ENCODE measurements around the gene HAGH. TPM values are rescaled to one million over a fixed set of nuclear protein-coding genes. Genes with fewer than 3 reads are reported as not detected.

Gene HAGH
- total RNA-seq, 2 donors from 2014 or later = 45.7 to 46.5 TPM

DNA sequence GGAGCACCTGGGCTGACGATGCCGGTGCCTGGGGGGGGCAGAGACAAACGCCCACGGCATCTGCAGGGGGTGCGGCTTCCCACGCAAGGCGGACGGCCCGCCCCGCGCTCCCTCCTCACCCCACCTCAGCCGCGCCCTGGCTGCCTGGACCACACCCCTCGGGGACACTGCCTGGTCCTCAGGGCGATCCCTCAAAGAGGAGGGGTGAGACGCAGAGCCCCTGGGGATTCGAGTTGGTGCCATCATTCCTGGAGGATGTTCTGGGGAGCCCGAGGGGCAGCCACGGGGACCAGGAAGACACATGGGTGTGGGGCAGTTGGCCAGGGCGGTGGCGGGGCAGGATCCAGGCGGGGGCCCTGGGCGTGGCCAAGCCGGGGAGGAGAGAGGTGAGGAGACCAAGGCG is 37.0 kb downstream of the HAGH start:
- peaks cover 32% of the 10 kb centered on the region for H3K4me1 ChIP-seq
- ATAC-seq (no peak), DNase-seq (peak in 1 of 4 donors; percentile 13)
- H3K27me3 ChIP-seq = no peaks in the 10 kb centered on the region
- no peak overlapping the region for H3K4me3 ChIP-seq
- intact Hi-C loops (cut with DNase I) = no loop called here
- H3K36me3 ChIP-seq (replicated peaks in 1 of 2; ENCODE audit: insufficient read depth in 1 of 2, low read depth in 2 of 2) = peaks cover 0 to 6% of the 10 kb centered on the region in 2 donors
- 88 to 90% methylated on average over 8 to 25 of the region's 25 CpGs for WGBS, 2 donors
- H3K27ac ChIP-seq = no peak overlapping the region
- no peaks in the 10 kb centered on the region for H3K9me3 ChIP-seq
- TF ChIP-seq, protein P1, sequence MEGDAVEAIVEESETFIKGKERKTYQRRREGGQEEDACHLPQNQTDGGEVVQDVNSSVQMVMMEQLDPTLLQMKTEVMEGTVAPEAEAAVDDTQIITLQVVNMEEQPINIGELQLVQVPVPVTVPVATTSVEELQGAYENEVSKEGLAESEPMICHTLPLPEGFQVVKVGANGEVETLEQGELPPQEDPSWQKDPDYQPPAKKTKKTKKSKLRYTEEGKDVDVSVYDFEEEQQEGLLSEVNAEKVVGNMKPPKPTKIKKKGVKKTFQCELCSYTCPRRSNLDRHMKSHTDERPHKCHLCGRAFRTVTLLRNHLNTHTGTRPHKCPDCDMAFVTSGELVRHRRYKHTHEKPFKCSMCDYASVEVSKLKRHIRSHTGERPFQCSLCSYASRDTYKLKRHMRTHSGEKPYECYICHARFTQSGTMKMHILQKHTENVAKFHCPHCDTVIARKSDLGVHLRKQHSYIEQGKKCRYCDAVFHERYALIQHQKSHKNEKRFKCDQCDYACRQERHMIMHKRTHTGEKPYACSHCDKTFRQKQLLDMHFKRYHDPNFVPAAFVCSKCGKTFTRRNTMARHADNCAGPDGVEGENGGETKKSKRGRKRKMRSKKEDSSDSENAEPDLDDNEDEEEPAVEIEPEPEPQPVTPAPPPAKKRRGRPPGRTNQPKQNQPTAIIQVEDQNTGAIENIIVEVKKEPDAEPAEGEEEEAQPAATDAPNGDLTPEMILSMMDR (IDR thresholded peaks at IDR 0.05) = no peak
- no peak for TF ChIP-seq POLR2A (IDR thresholded peaks at IDR 0.05)

DNA sequence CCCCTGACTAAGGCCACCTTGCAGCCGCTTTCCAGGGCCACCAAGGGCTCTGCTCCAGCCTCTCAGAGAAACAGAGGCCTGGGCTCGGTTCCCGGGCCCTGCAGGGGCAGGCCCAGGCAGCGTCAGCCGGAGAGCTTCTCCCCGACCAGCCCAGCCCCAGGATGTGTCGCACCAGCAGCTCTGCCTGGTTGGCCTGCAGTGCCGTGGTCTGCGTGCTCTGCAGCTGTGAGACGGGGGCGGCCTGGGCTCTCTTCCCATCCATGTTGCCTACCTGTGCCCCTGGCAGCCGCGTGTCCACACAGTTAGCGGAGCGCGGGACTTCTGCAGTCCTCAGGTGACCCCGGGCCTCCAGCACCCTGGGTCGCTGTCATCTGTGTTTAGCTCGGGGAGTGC is 37.9 kb downstream of the HAGH start:
- ATAC-seq (no peak), DNase-seq (peak in 1 of 4 donors; percentile 14)
- no peak overlapping the region for H3K4me3 ChIP-seq
- H3K4me1 ChIP-seq = peaks cover 32% of the 10 kb centered on the region
- no peak overlapping the region for H3K27ac ChIP-seq
- 63% methylated on average over 17 of the region's 19 CpGs; no CpG with 5 or more reads in 1 of the 2 donors for WGBS, 2 donors
- intact Hi-C loops (cut with DNase I) = no loop called here
- no peaks in the 10 kb centered on the region for H3K27me3 ChIP-seq
- H3K9me3 ChIP-seq = no peaks in the 10 kb centered on the region
- peaks cover 0 to 6% of the 10 kb centered on the region in 2 donors for H3K36me3 ChIP-seq (replicated peaks in 1 of 2; ENCODE audit: insufficient read depth in 1 of 2, low read depth in 2 of 2)
- TF ChIP-seq, protein P1 (IDR thresholded peaks at IDR 0.05) = no peak
- TF ChIP-seq POLR2A (IDR thresholded peaks at IDR 0.05) = no peak

DNA sequence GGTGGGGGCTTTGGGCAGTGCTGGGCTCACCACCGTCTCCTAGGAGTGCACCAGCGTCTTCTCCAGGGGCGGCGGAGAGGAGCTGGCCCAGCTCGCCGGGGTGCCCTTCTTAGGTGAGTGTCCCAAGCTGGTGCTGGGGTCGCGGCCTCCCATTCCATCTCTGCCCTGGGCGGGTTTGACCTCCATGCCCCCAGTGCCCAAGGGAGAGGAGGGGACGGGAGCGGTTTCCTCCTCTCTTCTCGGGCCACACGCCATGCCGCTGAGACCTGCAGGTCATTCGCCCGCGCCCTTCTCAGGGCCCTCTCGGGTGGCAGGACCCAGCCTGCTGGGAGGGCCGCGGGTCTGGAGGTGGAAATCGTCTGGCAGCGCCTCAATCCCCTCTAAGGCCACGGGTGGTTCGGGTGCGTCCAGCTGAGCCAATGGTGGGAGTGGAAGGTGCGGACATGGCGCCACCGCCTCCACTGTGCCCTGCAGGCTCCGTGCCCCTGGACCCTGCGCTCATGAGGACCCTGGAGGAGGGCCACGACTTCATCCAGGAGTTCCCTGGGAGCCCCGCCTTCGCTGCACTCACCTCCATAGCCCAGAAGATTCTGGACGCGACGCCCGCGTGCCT is 38.4 kb downstream of the HAGH start:
- Histone ChIP-seq H3K36me3 (replicated peaks in 1 of 2; ENCODE audit: insufficient read depth in 1 of 2, low read depth in 2 of 2) (peaks cover 0 to 6% of the 10 kb centered on the region in 2 donors), H3K4me3 (no peak overlapping the region), H3K27me3 (no peaks in the 10 kb centered on the region), H3K27ac (no peak overlapping the region), H3K9me3 (no peaks in the 10 kb centered on the region), H3K4me1 (peaks cover 30% of the 10 kb centered on the region)
- TF ChIP-seq POLR2A (IDR thresholded peaks at IDR 0.05) = no peak
- TF ChIP-seq, protein P1 (IDR thresholded peaks at IDR 0.05) = no peak
- DNase-seq (peak in 2 of 4 donors; percentile 6 to 9), ATAC-seq (no peak)
- WGBS, 2 donors = 90% methylated on average over 4 to 36 of the region's 38 CpGs
- intact Hi-C loops (cut with DNase I) = no loop called here

DNA sequence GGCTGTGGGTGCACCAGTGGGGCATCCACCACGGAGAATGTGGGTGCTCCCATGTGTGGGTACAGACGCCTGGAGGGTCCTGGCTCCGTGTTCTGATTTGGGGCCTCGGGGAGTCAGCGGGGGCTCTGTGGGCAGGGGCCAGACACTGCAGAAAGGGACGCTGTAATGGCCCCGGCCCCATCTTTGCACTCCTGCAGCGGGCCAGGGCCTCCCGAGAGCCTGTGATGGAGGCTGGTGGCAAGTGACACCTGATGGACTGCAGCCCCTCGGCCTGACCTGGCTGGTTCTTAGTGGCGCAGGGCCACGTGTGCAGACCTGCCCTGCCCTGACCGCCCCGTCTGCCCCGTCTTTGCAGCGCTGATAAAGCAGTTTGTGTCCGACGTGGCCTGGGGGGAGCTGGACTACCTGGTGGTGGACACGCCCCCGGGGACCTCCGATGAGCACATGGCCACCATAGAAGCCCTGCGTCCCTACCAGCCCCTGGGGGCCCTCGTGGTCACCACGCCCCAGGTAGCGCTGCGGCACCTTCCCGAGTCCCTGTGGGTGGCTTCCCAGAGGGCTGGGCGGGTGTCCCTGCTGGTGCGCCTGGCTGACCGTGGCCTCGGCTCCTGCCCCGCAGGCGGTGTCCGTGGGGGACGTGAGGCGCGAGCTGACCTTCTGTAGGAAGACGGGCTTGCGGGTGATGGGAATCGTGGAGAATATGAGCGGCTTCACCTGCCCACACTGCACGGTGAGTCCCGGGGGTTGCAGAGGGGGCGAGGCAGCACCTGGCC is 39.1 kb downstream of the HAGH start:
- ATAC-seq (no peak), DNase-seq (peak in 3 of 4 donors; percentile 10 to 13 (median 12))
- no peak overlapping the region for H3K4me3 ChIP-seq
- H3K27ac ChIP-seq = no peak overlapping the region
- intact Hi-C loops (cut with DNase I) = no loop called here
- WGBS, 2 donors = 91 to 93% methylated on average over 28 to 44 of the region's 44 CpGs
- peaks cover 0 to 6% of the 10 kb centered on the region in 2 donors for H3K36me3 ChIP-seq (replicated peaks in 1 of 2; ENCODE audit: insufficient read depth in 1 of 2, low read depth in 2 of 2)
- no peak for TF ChIP-seq POLR2A (IDR thresholded peaks at IDR 0.05)
- TF ChIP-seq, protein P1 (IDR thresholded peaks at IDR 0.05) = no peak
- peaks cover 25% of the 10 kb centered on the region for H3K4me1 ChIP-seq
- H3K9me3 ChIP-seq = no peaks in the 10 kb centered on the region
- no peaks in the 10 kb centered on the region for H3K27me3 ChIP-seq
